HG02571 (cell line): ENCODE data around the gene CHST15.

Source experiments
- ATAC-seq: cut with Tn5 transposase; IDR thresholded peaks from one replicate; pipeline ENCODE4 v1.9.1; 2021; ENCODE audit warnings: mild to moderate bottlenecking, moderate library complexity; ENCODE audit not compliant: unreplicated experiment

The CHST15 gene

GRCh38 chr10:124066781-124067714 lies 26.4 kb downstream of the CHST15 start:
- no peak for ATAC-seq

- ATAC-seq, result no peak
Measured at GRCh38 chr10:124066126-124066700, 27.2 kb downstream of the CHST15 start.

- ATAC-seq, result no peak
Measured at GRCh38 chr10:124065382-124066125, 27.8 kb downstream of the CHST15 start.

- no peak for ATAC-seq
Measured at GRCh38 chr10:124064676-124065075, 28.7 kb downstream of the CHST15 start.

GRCh38 chr10:124063750-124064603 lies 29.4 kb downstream of the CHST15 start:
- ATAC-seq, result no peak

GRCh38 chr10:124062390-124062789 lies 31.0 kb downstream of the CHST15 start:
- ATAC-seq, result no peak

GRCh38 chr10:124061030-124061429 lies 32.4 kb downstream of the CHST15 start:
- ATAC-seq, result no peak

GRCh38 chr10:124060148-124060720 lies 33.2 kb downstream of the CHST15 start:
- no peak for ATAC-seq

- ATAC-seq, result no peak
Measured at GRCh38 chr10:124059551-124059950, 33.8 kb downstream of the CHST15 start.

- ATAC-seq, result no peak
Measured at GRCh38 chr10:124058346-124059003, 34.9 kb downstream of the CHST15 start.

- ATAC-seq, result no peak
Measured at GRCh38 chr10:124057601-124058000, 35.8 kb downstream of the CHST15 start.

GRCh38 chr10:124056337-124056980 lies 36.9 kb downstream of the CHST15 start:
- no peak for ATAC-seq

- ATAC-seq, result no peak
Measured at GRCh38 chr10:124053971-124054370, 39.4 kb downstream of the CHST15 start.

GRCh38 chr10:124052561-124052960 lies 40.8 kb downstream of the CHST15 start:
- no peak for ATAC-seq

GRCh38 chr10:124050021-124051015 lies 43.1 kb downstream of the CHST15 start:
- ATAC-seq, result no peak

- ATAC-seq, result no peak
Measured at GRCh38 chr10:124049484-124049883, 43.9 kb downstream of the CHST15 start.

- no peak for ATAC-seq
Measured at GRCh38 chr10:124048371-124049290, 44.8 kb downstream of the CHST15 start.
